K562 (cell line): ENCODE results near the gene IGF2R.

Source experiments
- CEBPG ChIP-seq, 3 experiments: fragments of 200-800 bp in 1 of 3; sonication (Bioruptor generic) in 1 of 3; sonication (generic) in 1 of 3; formaldehyde crosslinking in 1 of 3; IDR thresholded peaks in 2 of 3; conservative IDR thresholded peaks in 1 of 3; 2 replicates each; pipeline versions ENCODE4 v1.6.1 to v1.8.0; 2016 to 2022; ENCODE audit warnings: missing compliant biosample characterization in 2 of 3, missing genetic modification characterization in 2 of 3, mild to moderate bottlenecking in 1 of 3, missing genetic modification reagents in 1 of 3
- CREB1 ChIP-seq, 2 experiments: sonication (generic) in 1 of 2; formaldehyde crosslinking in 1 of 2; IDR thresholded peaks; 2 replicates each; pipeline versions ENCODE4 v1.6.1 to v1.8.0; 2012 to 2022; ENCODE audit warnings: inconsistent platforms in 1 of 2, mild to moderate bottlenecking in 1 of 2, missing genetic modification reagents in 1 of 2, moderate library complexity in 1 of 2
- CREB5 ChIP-seq: fragments of 250-450 bp; sonication (Bioruptor Pico); IDR thresholded peaks from 2 replicates; pipeline ENCODE4 v1.5.0; 2020; ENCODE audit warnings: mild to moderate bottlenecking
- CTCF ChIP-seq, 3 experiments: IDR thresholded peaks in 2 of 3; conservative IDR thresholded peaks in 1 of 3; 2 replicates each; pipeline ENCODE4 v1.5.1; 2011 to 2012; ENCODE audit warnings: low read length in 3 of 3, mild to moderate bottlenecking in 3 of 3, control low read depth in 2 of 3, improper control_type of control experiment in 1 of 3, inconsistent platforms in 1 of 3, low read depth in 1 of 3, mixed read lengths in 1 of 3, moderate library complexity in 1 of 3; ENCODE audit not compliant: insufficient read depth in 2 of 3
- HDAC6 ChIP-seq: IDR thresholded peaks from 2 replicates; pipeline ENCODE4 v1.6.1; 2012; ENCODE audit warnings: low read depth, mild to moderate bottlenecking, control low read depth, inconsistent platforms, low read length, moderate library complexity
- MEIS2 ChIP-seq: fragments of 450-650 bp; IDR thresholded peaks from 2 replicates; pipeline ENCODE4 v1.6.1; 2014; ENCODE audit warnings: mild to moderate bottlenecking; ENCODE audit not compliant: partially characterized antibody
- MTA3 ChIP-seq: fragments of 450-650 bp; formaldehyde crosslinking; IDR thresholded peaks from 2 replicates; pipeline ENCODE4 v1.6.1; 2017; ENCODE audit warnings: mild to moderate bottlenecking, borderline replicate concordance
- PKNOX1 ChIP-seq: fragments of 450-650 bp; IDR thresholded peaks from 2 replicates; pipeline ENCODE4 v1.6.1; 2016
- POLR2AphosphoS2 ChIP-seq: IDR thresholded peaks from 2 replicates; pipeline ENCODE4 v1.6.1; 2012; ENCODE audit warnings: low read length, improper control_type of control experiment
- RBM22 ChIP-seq: fragments of 200-400 bp; formaldehyde crosslinking; IDR thresholded peaks from 2 replicates; pipeline ENCODE4 v1.6.1; 2018; ENCODE audit warnings: low read length, low read depth; ENCODE audit not compliant: poor library complexity, severe bottlenecking
- REST ChIP-seq, 2 experiments: fragments of 450-650 bp; formaldehyde crosslinking in 1 of 2; IDR thresholded peaks; 2 replicates each; pipeline versions ENCODE4 v1.4.0 to v1.6.1; 2014 to 2020; ENCODE audit warnings: mild to moderate bottlenecking in 2 of 2, borderline replicate concordance in 1 of 2, low read depth in 1 of 2
- ZNF24 ChIP-seq: fragments of 450-650 bp; IDR thresholded peaks from 2 replicates; pipeline ENCODE4 v1.6.1; 2016
- ZNF639 ChIP-seq, 2 experiments: fragments of 200-800 bp in 1 of 2; sonication (Bioruptor generic) in 1 of 2; sonication (generic) in 1 of 2; formaldehyde crosslinking in 1 of 2; IDR thresholded peaks in 1 of 2; conservative IDR thresholded peaks in 1 of 2; 2 replicates each; pipeline versions ENCODE4 v1.5.0 to v1.6.1; 2016 to 2020; ENCODE audit warnings: missing compliant biosample characterization in 1 of 2, missing genetic modification characterization in 1 of 2, missing genetic modification reagents in 1 of 2
- ZNF79 ChIP-seq: fragments of 250-450 bp; sonication (Bioruptor Pico); IDR thresholded peaks from 2 replicates; pipeline ENCODE4 v1.4.0; 2020; ENCODE audit warnings: low read depth, mild to moderate bottlenecking, moderate library complexity

GRCh38 chr6:160135907-160136655 lies 167.2 kb downstream of the IGF2R start:
- TF ChIP-seq ZNF24 (no peak), HDAC6 (no peak), CREB5 (CRISPR knock-in tag) (no peak), ZNF639 (CRISPR knock-in tag; conservative IDR thresholded peaks at IDR 0.05 in 1 of 2, IDR thresholded peaks at IDR 0.05 in 1 of 2) (no peak), REST (IDR thresholded peaks at IDR 0.05; ENCODE audit: borderline replicate concordance) (no peak), REST (CRISPR knock-in tag; IDR thresholded peaks at IDR 0.05; ENCODE audit: low read depth) (no peak), PKNOX1 (no peak), ZNF79 (CRISPR knock-in tag) (no peak), CREB1 (IDR thresholded peaks at IDR 0.05) (no peak), CREB1 (CRISPR knock-in tag; IDR thresholded peaks at IDR 0.05) (no peak), MEIS2 (no peak), CEBPG (CRISPR knock-in tag; IDR thresholded peaks at IDR 0.05) (no peak), CEBPG (tag; conservative IDR thresholded peaks at IDR 0.05 in 1 of 2, IDR thresholded peaks at IDR 0.05 in 1 of 2) (no peak), MTA3 (no peak), CTCF (IDR thresholded peaks at IDR 0.05 in 2 of 3, conservative IDR thresholded peaks at IDR 0.05 in 1 of 3; ENCODE audit: insufficient read depth in 2 of 3, low read depth in 1 of 3, low read length in 3 of 3) (no peak), POLR2AphosphoS2 (no peak), RBM22 (no peak)
